Stimulated activated CD8-positive, alpha-beta memory T cell treated with anti-CD3 and anti-CD28 coated beads, Interleukin-7, amount 100 ng/mL, for 4 hours (primary cell): ENCODE results near the gene PIWIL4.

ENCODE experiments used
- DNase-seq, 2 donors: peaks; one replicate each; pipeline ENCODE4 v3.0.0-alpha.2; 2020; ENCODE audit warnings: low read depth in 2 of 2

PIWIL4 gene

DNA sequence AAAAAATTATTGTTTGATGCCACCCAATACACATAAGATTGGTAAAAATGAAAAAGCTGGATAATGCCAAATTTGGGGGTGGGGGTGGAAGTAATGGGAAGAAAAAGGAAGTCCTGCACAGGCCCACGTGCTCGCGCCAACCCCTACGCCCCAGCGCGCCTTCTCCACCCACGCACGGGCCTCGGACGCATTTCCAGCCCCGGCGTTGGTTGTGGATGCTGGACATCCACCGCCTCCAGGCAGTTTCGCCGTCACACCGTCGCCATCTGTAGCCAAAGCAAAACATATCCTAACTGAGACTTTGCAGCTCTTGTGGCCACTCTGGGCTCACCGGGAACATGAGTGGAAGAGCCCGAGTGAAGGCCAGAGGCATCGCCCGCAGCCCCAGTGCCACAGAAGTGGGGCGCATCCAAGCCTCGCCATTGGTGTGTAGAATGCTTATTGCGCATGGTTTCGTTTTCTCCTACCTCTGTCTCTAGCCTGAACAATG, at the start of gene PIWIL4:
Gene PIWIL4 (plus strand): TSS at position 188 of the 490 bp plus-strand sequence. CDS start 151 bp downstream, at position 339.
- no peak for DNase-seq

GRCh38 chr11:94518300-94518699, 48.9 kb upstream of the PIWIL4 start:
- DNase-seq: no peak

- DNase-seq: no peak
Observed at GRCh38 chr11:94519478-94520084, 47.6 kb upstream of the PIWIL4 start.

- no peak for DNase-seq
Observed at GRCh38 chr11:94521684-94522083, 45.5 kb upstream of the PIWIL4 start.

GRCh38 chr11:94524341-94524740, 42.8 kb upstream of the PIWIL4 start:
- no peak for DNase-seq

DNA sequence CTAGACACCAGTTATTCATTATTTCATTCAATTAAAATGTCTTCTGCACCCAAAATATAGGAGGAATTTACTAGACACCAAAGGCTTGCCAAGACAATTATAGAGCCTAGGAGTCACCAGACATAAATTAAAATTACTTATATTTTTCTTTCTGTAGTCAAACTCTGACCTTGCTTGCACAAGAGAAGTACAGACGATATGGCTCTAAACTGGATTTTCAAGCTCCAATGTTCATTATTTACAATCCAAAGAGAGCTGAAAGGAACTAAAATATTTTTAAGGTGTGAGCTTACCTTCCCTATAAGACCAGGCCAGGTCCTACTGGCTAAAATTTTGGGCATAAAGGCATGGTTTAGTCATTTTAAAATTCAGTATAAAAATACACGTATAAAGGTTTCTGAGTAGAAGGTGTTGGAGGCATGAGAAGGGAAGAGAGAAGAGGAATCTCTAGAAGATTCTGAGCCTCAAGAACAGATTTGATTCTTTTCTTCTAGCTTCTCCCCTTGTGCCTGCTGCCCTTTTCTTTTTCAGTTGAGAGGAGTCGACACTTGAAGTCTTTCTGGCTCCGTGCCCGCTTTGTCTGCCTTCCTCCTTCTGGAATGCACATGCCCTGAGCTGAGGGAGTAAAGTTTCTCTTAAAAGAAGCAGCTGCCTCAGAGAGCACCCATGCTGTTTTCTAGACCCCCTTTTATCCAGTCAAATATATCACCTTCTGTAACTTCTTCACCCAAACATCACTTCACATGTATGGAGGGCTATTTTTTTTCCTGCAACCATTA, 41.4 kb upstream of the PIWIL4 start:
- DNase-seq: no peak

DNA sequence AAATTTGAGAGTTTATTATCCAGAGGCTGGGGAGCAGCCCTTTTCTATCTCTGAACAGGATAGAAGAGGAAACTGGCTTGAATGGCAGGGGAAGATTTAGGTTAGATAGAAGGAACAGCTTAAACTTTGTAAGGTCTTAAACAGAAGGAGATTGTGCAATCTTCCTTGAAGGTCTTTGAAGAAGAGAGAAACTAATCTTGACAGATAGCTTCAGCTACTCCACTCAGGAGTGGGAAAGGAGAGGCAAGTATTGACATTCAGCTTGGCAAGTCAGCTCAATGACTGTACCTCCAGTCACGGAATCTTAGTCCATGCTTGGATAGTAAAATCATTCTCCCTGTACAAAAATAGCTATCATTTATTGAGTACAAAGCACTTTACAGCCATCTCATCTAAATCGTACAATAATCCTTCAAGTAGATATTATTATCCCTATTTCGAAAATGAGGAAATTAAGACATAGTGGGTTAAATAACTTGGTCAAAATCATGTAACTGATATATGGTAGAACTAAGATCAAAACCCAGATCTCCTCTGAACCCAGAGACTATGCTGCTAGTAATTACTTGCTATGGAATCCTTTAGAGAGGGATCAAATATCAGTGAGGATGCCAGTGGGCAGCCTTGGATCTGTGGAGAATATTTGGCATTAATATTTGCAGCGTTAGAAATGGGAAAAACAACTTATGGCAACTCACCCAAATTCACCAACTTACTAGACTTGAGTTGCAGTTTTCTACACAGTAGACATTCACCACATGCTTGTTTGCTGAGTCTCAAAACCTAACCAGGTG, 40.3 kb upstream of the PIWIL4 start:
- DNase-seq: no peak

DNA sequence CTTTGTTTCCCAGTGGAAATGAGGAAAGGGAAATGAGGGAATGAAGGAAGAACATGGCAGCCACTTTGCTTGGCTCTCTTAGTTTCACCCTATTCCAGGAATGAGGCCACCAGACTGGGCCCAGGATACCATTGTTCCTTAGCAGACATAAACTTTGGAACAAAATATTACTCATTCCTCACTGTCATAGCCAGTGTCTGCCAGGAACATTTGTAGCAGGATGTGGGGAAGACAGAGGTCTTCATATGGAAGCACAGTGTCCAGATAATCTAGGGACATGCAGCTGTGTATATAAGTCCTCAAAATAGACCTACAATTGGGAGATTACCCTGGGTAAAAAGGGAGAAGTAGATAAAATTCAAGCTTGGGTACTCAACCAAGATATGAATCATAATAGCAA, 38.6 kb upstream of the PIWIL4 start:
- DNase-seq: no peak

GRCh38 chr11:94532211-94532610, 35.0 kb upstream of the PIWIL4 start:
- DNase-seq: no peak

GRCh38 chr11:94533206-94533605, 34.0 kb upstream of the PIWIL4 start:
- no peak for DNase-seq

GRCh38 chr11:94533696-94534630, 33.2 kb upstream of the PIWIL4 start:
- no peak for DNase-seq

DNA sequence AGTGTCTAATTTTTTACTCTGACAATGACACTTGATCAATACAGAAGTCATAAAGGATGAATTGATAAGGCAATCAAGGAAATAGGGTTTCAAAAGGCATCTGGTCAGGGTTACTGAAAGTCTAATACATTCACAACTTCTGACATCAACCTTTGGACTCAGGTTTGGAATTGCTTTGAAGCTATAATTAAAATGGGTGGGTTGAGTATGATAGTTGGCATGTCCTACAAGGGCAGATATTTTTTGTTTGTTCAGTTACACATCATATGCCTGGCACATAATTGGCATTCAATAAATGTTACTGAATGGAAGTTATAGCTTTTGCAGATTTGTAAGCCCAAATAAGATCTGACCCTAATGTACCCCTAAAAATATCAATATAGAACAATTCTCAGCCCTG, 30.8 kb upstream of the PIWIL4 start:
- DNase-seq: no peak

GRCh38 chr11:94537031-94537600, 30.1 kb upstream of the PIWIL4 start:
- DNase-seq: no peak

- DNase-seq: no peak
Observed at GRCh38 chr11:94539420-94539819, 27.7 kb upstream of the PIWIL4 start.

GRCh38 chr11:94543695-94544645, 23.2 kb upstream of the PIWIL4 start, which contains the start of gene FUT4:
Gene FUT4, plus strand, starts transcription at chr11:94543921. Its CDS starts 213 bp downstream, at chr11:94544134.
- peak; percentile 30 to 58 for DNase-seq

DNA sequence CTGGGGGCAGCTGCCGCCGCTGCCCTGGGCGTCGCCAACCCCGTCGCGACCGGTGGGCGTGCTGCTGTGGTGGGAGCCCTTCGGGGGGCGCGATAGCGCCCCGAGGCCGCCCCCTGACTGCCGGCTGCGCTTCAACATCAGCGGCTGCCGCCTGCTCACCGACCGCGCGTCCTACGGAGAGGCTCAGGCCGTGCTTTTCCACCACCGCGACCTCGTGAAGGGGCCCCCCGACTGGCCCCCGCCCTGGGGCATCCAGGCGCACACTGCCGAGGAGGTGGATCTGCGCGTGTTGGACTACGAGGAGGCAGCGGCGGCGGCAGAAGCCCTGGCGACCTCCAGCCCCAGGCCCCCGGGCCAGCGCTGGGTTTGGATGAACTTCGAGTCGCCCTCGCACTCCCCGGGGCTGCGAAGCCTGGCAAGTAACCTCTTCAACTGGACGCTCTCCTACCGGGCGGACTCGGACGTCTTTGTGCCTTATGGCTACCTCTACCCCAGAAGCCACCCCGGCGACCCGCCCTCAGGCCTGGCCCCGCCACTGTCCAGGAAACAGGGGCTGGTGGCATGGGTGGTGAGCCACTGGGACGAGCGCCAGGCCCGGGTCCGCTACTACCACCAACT, 22.4 kb upstream of the PIWIL4 start:
- peak in 1 of 2 donors; percentile 32 for DNase-seq

DNA sequence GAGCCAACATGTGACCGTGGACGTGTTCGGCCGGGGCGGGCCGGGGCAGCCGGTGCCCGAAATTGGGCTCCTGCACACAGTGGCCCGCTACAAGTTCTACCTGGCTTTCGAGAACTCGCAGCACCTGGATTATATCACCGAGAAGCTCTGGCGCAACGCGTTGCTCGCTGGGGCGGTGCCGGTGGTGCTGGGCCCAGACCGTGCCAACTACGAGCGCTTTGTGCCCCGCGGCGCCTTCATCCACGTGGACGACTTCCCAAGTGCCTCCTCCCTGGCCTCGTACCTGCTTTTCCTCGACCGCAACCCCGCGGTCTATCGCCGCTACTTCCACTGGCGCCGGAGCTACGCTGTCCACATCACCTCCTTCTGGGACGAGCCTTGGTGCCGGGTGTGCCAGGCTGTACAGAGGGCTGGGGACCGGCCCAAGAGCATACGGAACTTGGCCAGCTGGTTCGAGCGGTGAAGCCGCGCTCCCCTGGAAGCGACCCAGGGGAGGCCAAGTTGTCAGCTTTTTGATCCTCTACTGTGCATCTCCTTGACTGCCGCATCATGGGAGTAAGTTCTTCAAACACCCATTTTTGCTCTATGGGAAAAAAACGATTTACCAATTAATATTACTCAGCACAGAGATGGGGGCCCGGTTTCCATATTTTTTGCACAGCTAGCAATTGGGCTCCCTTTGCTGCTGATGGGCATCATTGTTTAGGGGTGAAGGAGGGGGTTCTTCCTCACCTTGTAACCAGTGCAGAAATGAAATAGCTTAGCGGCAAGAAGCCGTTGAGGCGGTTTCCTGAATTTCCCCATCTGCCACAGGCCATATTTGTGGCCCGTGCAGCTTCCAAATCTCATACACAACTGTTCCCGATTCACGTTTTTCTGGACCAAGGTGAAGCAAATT, 21.7 kb upstream of the PIWIL4 start:
- no peak for DNase-seq

- no peak for DNase-seq
Observed at GRCh38 chr11:94546162-94546470, 21.1 kb upstream of the PIWIL4 start.
